SU-DHL-6 (cell line): Measurements from ENCODE around the gene PIF1.

Experiments used
- H2AFZ ChIP-seq: fragments of 200-600 bp; sonication (generic); 2 replicates; pipeline ENCODE4 v1.6.1; 2014; ENCODE audit warnings: low read depth, mild to moderate bottlenecking, moderate library complexity, mixed read lengths, antibody characterized with exemption, low read length; ENCODE audit not compliant: severe bottlenecking
- H3F3A ChIP-seq: fragments of 200-600 bp; shearing (Covaris generic); 2 replicates; pipeline ENCODE4 v1.6.0; 2016; ENCODE audit warnings: antibody characterized with exemption, mild to moderate bottlenecking; ENCODE audit not compliant: insufficient read depth
- H3K27ac ChIP-seq: fragments of 200-600 bp; sonication (generic); 2 replicates; pipeline ENCODE4 v1.5.1; 2016; ENCODE audit warnings: low read depth, mild to moderate bottlenecking, low read length, moderate library complexity, mixed read lengths
- H3K27me3 ChIP-seq: fragments of 200-600 bp; sonication (generic), shearing (Covaris generic); 2 replicates; pipeline ENCODE4 v1.6.0; 2014; ENCODE audit warnings: mild to moderate bottlenecking, low read length
- H3K36me3 ChIP-seq: fragments of 200-600 bp; sonication (generic); 2 replicates; pipeline ENCODE4 v1.6.1; 2014; ENCODE audit warnings: mild to moderate bottlenecking, low read length, mixed read lengths
- H3K4me2 ChIP-seq: fragments of 300-600, 200-600 bp; shearing (Covaris generic), sonication (generic); 2 replicates; pipeline ENCODE4 v1.6.0; 2014; ENCODE audit warnings: low read length, low read depth, mild to moderate bottlenecking; ENCODE audit not compliant: poor library complexity, severe bottlenecking
- H3K4me3 ChIP-seq: fragments of 200-600 bp; sonication (generic); 2 replicates; pipeline ENCODE4 v1.5.1; 2014; ENCODE audit warnings: antibody characterized with exemption, low read length, mild to moderate bottlenecking, mixed read lengths; ENCODE audit not compliant: insufficient read depth, poor library complexity, severe bottlenecking
- H3K79me2 ChIP-seq: fragments of 200-600 bp; sonication (generic); 2 replicates; pipeline ENCODE4 v1.6.1; 2014; ENCODE audit warnings: mild to moderate bottlenecking, low read length, moderate library complexity; ENCODE audit not compliant: insufficient read depth
- H3K9ac ChIP-seq: fragments of 200-600 bp; sonication (generic); 2 replicates; pipeline ENCODE4 v1.7.0; 2014; ENCODE audit warnings: mild to moderate bottlenecking, low read length
- H3K9me2 ChIP-seq: fragments of 200-600 bp; sonication (generic); replicated peaks from 2 replicates; pipeline ENCODE4 v1.6.1; 2014; ENCODE audit warnings: low read length; ENCODE audit not compliant: insufficient read depth
- H3K9me3 ChIP-seq: fragments of 200-600 bp; sonication (generic); 2 replicates; pipeline ENCODE4 v1.6.1; 2014; ENCODE audit warnings: low read length, mixed read lengths; ENCODE audit not compliant: insufficient read depth
- H4K20me1 ChIP-seq: fragments of 200-600 bp; sonication (generic); 2 replicates; pipeline ENCODE4 v1.6.1; 2014; ENCODE audit warnings: low read depth, mild to moderate bottlenecking, antibody characterized with exemption, low read length, moderate library complexity, mixed read lengths
- EZH2phosphoT487 ChIP-seq: fragments of 200-600 bp; sonication (generic), shearing (Covaris generic); conservative IDR thresholded peaks from 2 replicates; pipeline ENCODE4 v1.6.1; 2018; ENCODE audit warnings: mild to moderate bottlenecking, antibody characterized with exemption, low read length, moderate library complexity, mixed read lengths
- TF ChIP-seq, protein P1 (sequence below): fragments of 200-600 bp; sonication (generic); IDR thresholded peaks from one replicate; pipeline ENCODE4 v1.5.1; 2017; ENCODE audit warnings: antibody characterized with exemption, mild to moderate bottlenecking, low read length, moderate library complexity; ENCODE audit not compliant: insufficient read depth, poor library complexity, severe bottlenecking

PIF1 gene

DNA sequence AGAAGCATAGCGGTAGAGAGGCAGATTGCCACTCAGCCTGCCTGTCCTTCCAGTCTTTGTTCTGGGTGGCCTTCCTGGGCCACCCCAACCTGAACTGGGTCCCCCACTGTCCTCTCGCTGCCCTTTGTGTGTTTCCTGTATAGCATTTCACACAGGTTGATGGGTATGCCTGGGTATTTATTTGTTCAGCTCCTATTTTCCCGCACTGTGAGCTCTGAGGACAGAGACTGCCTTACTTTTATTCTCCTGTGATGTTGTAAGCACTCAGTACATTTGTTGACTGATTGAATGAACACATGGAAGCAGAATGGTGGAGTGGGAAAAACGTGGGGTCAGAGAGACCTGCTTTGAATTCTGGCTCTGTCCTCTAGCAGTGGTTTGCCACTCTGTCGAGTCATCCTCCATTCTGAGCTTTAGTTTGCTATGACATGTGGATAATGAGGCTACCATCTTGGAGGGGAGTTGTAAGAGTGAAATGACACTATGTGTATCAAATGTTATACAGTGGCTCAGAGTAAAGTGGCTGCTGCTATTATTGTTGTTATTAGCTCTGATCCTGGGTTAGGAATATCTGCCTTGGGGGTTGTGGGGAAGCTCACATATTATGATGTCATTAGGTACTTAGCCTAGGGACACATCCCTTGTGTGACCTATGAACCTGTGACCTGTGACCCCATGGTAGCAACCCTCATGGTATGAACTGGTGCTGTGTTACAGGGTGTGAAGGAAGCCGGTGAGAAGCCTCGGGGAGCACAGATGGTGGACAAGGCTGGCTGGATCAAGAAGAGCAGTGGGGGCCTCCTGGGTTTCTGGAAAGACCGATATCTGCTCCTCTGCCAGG is 22.6 kb upstream of the PIF1 start:
- TF ChIP-seq EZH2phosphoT487: no peak
- TF ChIP-seq, protein P1, sequence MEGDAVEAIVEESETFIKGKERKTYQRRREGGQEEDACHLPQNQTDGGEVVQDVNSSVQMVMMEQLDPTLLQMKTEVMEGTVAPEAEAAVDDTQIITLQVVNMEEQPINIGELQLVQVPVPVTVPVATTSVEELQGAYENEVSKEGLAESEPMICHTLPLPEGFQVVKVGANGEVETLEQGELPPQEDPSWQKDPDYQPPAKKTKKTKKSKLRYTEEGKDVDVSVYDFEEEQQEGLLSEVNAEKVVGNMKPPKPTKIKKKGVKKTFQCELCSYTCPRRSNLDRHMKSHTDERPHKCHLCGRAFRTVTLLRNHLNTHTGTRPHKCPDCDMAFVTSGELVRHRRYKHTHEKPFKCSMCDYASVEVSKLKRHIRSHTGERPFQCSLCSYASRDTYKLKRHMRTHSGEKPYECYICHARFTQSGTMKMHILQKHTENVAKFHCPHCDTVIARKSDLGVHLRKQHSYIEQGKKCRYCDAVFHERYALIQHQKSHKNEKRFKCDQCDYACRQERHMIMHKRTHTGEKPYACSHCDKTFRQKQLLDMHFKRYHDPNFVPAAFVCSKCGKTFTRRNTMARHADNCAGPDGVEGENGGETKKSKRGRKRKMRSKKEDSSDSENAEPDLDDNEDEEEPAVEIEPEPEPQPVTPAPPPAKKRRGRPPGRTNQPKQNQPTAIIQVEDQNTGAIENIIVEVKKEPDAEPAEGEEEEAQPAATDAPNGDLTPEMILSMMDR: no peak
- H3K27ac ChIP-seq: no peak overlapping the region
- H3F3A ChIP-seq: no peaks in the 10 kb centered on the region
- no peaks in the 10 kb centered on the region for H3K9me2 ChIP-seq
- no peaks in the 10 kb centered on the region for H4K20me1 ChIP-seq
- H3K9ac ChIP-seq: no peak overlapping the region
- H3K9me3 ChIP-seq: no peaks in the 10 kb centered on the region
- no peak overlapping the region for H2AFZ ChIP-seq
- H3K27me3 ChIP-seq: no peaks in the 10 kb centered on the region
- no peak overlapping the region for H3K4me3 ChIP-seq
- no peaks in the 10 kb centered on the region for H3K36me3 ChIP-seq
- H3K4me2 ChIP-seq: no peak overlapping the region
- H3K79me2 ChIP-seq: peaks cover 12% of the 10 kb centered on the region; the same call in 1 of the 2 replicates

DNA sequence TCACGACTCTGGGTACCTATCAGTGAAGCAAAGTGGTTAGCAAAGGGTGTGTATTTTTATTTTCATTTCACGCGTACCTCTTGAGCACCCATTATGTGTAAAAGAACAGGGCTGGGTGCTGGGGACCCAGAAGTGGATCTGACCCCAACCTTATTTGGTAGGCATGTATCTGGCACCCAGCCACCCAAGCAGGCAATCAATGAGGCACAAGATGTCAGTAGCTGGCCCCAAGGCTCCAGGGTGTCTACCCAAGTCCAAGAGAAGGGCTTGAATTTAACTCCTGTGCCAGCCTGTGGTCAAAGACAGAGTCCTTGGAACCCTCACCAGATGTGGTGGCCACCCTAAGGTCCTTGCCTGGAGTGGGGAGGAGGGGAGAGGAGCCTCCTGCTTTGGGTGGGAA is 22.0 kb upstream of the PIF1 start:
- Histone ChIP-seq H3K27me3 (no peaks in the 10 kb centered on the region), H3K4me2 (no peak overlapping the region), H3K36me3 (no peaks in the 10 kb centered on the region), H3F3A (no peaks in the 10 kb centered on the region), H3K4me3 (no peak overlapping the region), H3K9me3 (no peaks in the 10 kb centered on the region), H4K20me1 (no peaks in the 10 kb centered on the region), H3K9me2 (no peaks in the 10 kb centered on the region), H3K9ac (no peak overlapping the region), H3K27ac (no peak overlapping the region), H2AFZ (no peak overlapping the region), H3K79me2 (peaks cover 18% of the 10 kb centered on the region)
- TF ChIP-seq, protein P1: no peak
- no peak for TF ChIP-seq EZH2phosphoT487

DNA sequence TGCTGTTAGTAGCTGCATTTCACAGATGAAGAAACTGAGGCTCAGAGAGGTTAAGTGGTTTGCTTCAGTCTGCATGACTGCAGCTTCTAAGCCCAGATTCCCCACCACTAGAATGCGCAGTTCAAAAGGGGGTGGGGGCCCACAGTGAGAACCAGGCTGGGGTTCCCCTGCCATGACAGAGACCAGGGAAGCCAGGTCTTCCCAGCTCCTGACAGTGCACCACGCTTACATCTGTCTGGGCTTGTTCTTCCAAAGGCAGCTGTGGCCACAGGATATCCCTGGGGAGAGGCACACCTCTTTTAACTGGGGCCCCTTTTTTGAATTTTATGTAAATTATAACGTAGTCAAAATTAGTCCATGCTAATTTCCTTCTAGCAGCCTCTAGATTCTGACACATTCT is 21.6 kb upstream of the PIF1 start:
- H3K79me2 ChIP-seq: peaks cover 23% of the 10 kb centered on the region
- H3K9me2 ChIP-seq: no peaks in the 10 kb centered on the region
- no peak overlapping the region for H3K4me2 ChIP-seq
- H2AFZ ChIP-seq: no peak overlapping the region
- H3F3A ChIP-seq: no peaks in the 10 kb centered on the region
- H4K20me1 ChIP-seq: no peaks in the 10 kb centered on the region
- H3K9me3 ChIP-seq: no peaks in the 10 kb centered on the region
- no peak overlapping the region for H3K4me3 ChIP-seq
- H3K9ac ChIP-seq: no peak overlapping the region
- H3K36me3 ChIP-seq: no peaks in the 10 kb centered on the region
- no peaks in the 10 kb centered on the region for H3K27me3 ChIP-seq
- no peak overlapping the region for H3K27ac ChIP-seq
- no peak for TF ChIP-seq EZH2phosphoT487
- TF ChIP-seq, protein P1: no peak
